Astrocyte (in vitro differentiated cells and primary cell): Measurements from ENCODE around the gene SGCA.

ENCODE experiments used
- EZH2 ChIP-seq: IDR thresholded peaks from 2 replicates; pipeline ENCODE4 v1.6.1; 2012; ENCODE audit warnings: mild to moderate bottlenecking, low read length, inconsistent platforms; ENCODE audit not compliant: insufficient read depth
- TF ChIP-seq, protein P1 (sequence below): IDR thresholded peaks from 2 replicates; pipeline ENCODE4 v1.5.1; 2011; ENCODE audit warnings: low read depth, mild to moderate bottlenecking, inconsistent platforms, low read length, moderate library complexity; ENCODE audit not compliant: insufficient read depth

DNA sequence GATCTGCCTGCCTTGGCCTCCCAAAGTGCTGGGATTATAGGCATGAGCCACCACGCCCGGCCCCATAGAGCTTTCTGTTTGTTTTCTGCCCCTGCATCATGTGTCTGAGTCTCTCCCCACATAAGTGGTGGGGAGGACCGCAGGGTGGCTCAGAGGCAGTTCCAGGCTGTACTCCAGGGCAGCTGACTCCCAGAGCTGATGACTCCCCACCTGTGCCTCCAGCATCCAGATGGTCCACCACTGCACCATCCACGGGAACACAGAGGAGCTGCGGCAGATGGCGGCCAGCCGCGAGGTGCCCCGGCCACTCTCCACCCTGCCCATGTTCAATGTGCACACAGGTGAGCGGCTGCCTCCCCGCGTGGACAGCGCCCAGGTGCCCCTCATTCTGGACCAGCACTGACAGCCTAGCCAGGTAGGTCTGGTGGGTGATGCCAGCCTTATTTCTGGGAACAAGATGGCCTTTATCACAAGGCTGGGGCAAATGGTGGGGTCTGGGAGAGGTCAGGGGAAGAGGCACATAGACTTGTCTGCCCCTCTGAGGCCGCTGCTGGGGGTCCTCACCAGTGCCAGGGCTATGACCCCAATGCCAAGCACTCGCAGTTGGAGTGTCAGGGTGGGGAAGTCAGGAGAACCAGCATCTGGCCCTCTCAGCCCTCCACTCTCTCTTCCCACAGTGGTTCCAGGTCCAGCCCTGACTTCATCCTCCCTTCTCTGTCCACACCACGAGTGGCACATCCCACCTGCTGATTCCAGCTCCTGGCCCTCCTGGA, 9.4 kb downstream of the SGCA start:
- TF ChIP-seq, protein P1, sequence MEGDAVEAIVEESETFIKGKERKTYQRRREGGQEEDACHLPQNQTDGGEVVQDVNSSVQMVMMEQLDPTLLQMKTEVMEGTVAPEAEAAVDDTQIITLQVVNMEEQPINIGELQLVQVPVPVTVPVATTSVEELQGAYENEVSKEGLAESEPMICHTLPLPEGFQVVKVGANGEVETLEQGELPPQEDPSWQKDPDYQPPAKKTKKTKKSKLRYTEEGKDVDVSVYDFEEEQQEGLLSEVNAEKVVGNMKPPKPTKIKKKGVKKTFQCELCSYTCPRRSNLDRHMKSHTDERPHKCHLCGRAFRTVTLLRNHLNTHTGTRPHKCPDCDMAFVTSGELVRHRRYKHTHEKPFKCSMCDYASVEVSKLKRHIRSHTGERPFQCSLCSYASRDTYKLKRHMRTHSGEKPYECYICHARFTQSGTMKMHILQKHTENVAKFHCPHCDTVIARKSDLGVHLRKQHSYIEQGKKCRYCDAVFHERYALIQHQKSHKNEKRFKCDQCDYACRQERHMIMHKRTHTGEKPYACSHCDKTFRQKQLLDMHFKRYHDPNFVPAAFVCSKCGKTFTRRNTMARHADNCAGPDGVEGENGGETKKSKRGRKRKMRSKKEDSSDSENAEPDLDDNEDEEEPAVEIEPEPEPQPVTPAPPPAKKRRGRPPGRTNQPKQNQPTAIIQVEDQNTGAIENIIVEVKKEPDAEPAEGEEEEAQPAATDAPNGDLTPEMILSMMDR = no peak
- TF ChIP-seq EZH2 = no peak
